Transverse colon (tissue), 4 donors: ENCODE data around the gene CARMIL1.

ENCODE experiments used
- EP300 ChIP-seq: sonication (generic); formaldehyde crosslinking; IDR thresholded peaks from one replicate; pipeline ENCODE4 v1.6.1; 2017; ENCODE audit warnings: antibody characterized with exemption, low read depth
- POLR2A ChIP-seq: fragments of 450-650 bp; IDR thresholded peaks from one replicate; pipeline ENCODE4 v1.6.1; 2016; ENCODE audit warnings: antibody characterized with exemption, mild to moderate bottlenecking, moderate library complexity
- POLR2AphosphoS5 ChIP-seq, 3 donors: sonication (generic); formaldehyde crosslinking; IDR thresholded peaks; one replicate each; pipeline ENCODE4 v1.6.1; 2016; ENCODE audit warnings: antibody characterized with exemption in 3 of 3
- TF ChIP-seq, protein P1 (sequence below), 5 experiments: fragments of 200-600 bp in 3 of 5; fragments of 450-650 bp in 2 of 5; sonication (generic) in 3 of 5; IDR thresholded peaks; 1 replicate in 2 of 5; 2 replicates in 3 of 5; pipeline ENCODE4 v1.5.1; 2016 to 2017; ENCODE audit warnings: antibody characterized with exemption in 5 of 5, inconsistent platforms in 3 of 5, mild to moderate bottlenecking in 2 of 5, moderate library complexity in 1 of 5

- TF ChIP-seq, protein P1, sequence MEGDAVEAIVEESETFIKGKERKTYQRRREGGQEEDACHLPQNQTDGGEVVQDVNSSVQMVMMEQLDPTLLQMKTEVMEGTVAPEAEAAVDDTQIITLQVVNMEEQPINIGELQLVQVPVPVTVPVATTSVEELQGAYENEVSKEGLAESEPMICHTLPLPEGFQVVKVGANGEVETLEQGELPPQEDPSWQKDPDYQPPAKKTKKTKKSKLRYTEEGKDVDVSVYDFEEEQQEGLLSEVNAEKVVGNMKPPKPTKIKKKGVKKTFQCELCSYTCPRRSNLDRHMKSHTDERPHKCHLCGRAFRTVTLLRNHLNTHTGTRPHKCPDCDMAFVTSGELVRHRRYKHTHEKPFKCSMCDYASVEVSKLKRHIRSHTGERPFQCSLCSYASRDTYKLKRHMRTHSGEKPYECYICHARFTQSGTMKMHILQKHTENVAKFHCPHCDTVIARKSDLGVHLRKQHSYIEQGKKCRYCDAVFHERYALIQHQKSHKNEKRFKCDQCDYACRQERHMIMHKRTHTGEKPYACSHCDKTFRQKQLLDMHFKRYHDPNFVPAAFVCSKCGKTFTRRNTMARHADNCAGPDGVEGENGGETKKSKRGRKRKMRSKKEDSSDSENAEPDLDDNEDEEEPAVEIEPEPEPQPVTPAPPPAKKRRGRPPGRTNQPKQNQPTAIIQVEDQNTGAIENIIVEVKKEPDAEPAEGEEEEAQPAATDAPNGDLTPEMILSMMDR (IDR thresholded peaks at IDR 0.05), result no peak
- TF ChIP-seq POLR2A (no peak), POLR2AphosphoS5 (IDR thresholded peaks at IDR 0.05) (no peak), EP300 (no peak)
These were observed 376.5 kb downstream of the CARMIL1 start for GRCh38 chr6:25655723-25656122.
